HEK293 (cell line): ENCODE measurements around the gene LRRC66.

Experiments used
- CTCF ChIA-PET: fragments of 350-600 bp; formaldehyde crosslinking; extraction: SDS; loops from one replicate; lab custom pipeline; 2021; ENCODE audit warnings: antibody characterized with exemption; lab: Yijun Ruan, JAX
- POLR2A ChIA-PET: fragments of 300-600 bp; formaldehyde crosslinking; extraction: SDS; loops from one replicate; lab custom pipeline; 2020; ENCODE audit warnings: antibody characterized with exemption, inconsistent platforms; lab: Yijun Ruan, JAX
- H3K27ac ChIP-seq: fragments of 200-500 bp; sonication (Bioruptor generic); 2 replicates; pipeline ENCODE4 v1.5.1; 2014; ENCODE audit warnings: low read depth, low read length, control low read depth, inconsistent platforms; ENCODE audit errors: extremely low read depth
- H3K36me3 ChIP-seq, 2 experiments: fragments of 200-500 bp in 1 of 2; sonication (Bioruptor generic) in 1 of 2; 1 replicate in 1 of 2; 2 replicates in 1 of 2; pipeline ENCODE4 v1.5.1; 2014 to 2017; ENCODE audit warnings: inconsistent platforms in 2 of 2, low read length in 2 of 2; ENCODE audit not compliant: control insufficient read depth in 2 of 2, insufficient read depth in 1 of 2
- H3K4me1 ChIP-seq: fragments of 200-500 bp; sonication (Bioruptor generic); 2 replicates; pipeline ENCODE4 v1.5.1; 2014; ENCODE audit warnings: mild to moderate bottlenecking, low read length, inconsistent platforms; ENCODE audit not compliant: control insufficient read depth, insufficient read depth
- H3K4me3 ChIP-seq: 2 replicates; pipeline ENCODE4 v1.5.1; 2011; ENCODE audit warnings: low read depth, mild to moderate bottlenecking, control low read depth, low read length, moderate library complexity
- H3K9me3 ChIP-seq: fragments of 200-500 bp; sonication (Bioruptor generic); 2 replicates; pipeline ENCODE4 v1.5.1; 2014; ENCODE audit warnings: low read depth, low read length, inconsistent platforms; ENCODE audit not compliant: control insufficient read depth, insufficient read depth
- EGR2 ChIP-seq: fragments of 450-650 bp; formaldehyde crosslinking; IDR thresholded peaks from 2 replicates; pipeline ENCODE4 v1.5.1; 2016; ENCODE audit warnings: low read depth, missing biosample characterization, missing genetic modification characterization
- MZF1 ChIP-seq: fragments of 450-650 bp; formaldehyde crosslinking; IDR thresholded peaks from 2 replicates; pipeline ENCODE4 v1.5.1; 2017; ENCODE audit warnings: missing biosample characterization, missing genetic modification characterization, borderline replicate concordance
- SCRT2 ChIP-seq: fragments of 450-650 bp; formaldehyde crosslinking; IDR thresholded peaks from 2 replicates; pipeline ENCODE4 v1.5.1; 2016; ENCODE audit warnings: missing biosample characterization, missing genetic modification characterization
- ZBTB1 ChIP-seq: fragments of 450-650 bp; formaldehyde crosslinking; IDR thresholded peaks from 2 replicates; pipeline ENCODE4 v1.5.1; 2016; ENCODE audit warnings: missing biosample characterization, missing genetic modification characterization
- ZBTB7A ChIP-seq: fragments of 450-650 bp; formaldehyde crosslinking; IDR thresholded peaks from 2 replicates; pipeline ENCODE4 v1.5.1; 2016; ENCODE audit warnings: low read depth, missing biosample characterization, missing genetic modification characterization
- ZNF138 ChIP-seq: fragments of 450-650 bp; formaldehyde crosslinking; IDR thresholded peaks from 2 replicates; pipeline ENCODE4 v1.5.1; 2016; ENCODE audit warnings: missing biosample characterization, missing genetic modification characterization, borderline replicate concordance
- ZNF16 ChIP-seq: fragments of 450-650 bp; formaldehyde crosslinking; IDR thresholded peaks from 2 replicates; pipeline ENCODE4 v1.5.1; 2016; ENCODE audit warnings: low read depth, missing biosample characterization, missing genetic modification characterization
- ZNF184 ChIP-seq: fragments of 450-650 bp; IDR thresholded peaks from 2 replicates; pipeline ENCODE4 v1.5.1; 2018; ENCODE audit warnings: missing biosample characterization, mild to moderate bottlenecking, missing genetic modification characterization
- ZNF202 ChIP-seq: fragments of 450-650 bp; formaldehyde crosslinking; IDR thresholded peaks from 2 replicates; pipeline ENCODE4 v1.5.1; 2016; ENCODE audit warnings: missing biosample characterization, missing genetic modification characterization, borderline replicate concordance
- ZNF221 ChIP-seq: fragments of 450-650 bp; formaldehyde crosslinking; IDR thresholded peaks from 2 replicates; pipeline ENCODE4 v1.5.1; 2017; ENCODE audit warnings: missing biosample characterization, missing genetic modification characterization, borderline replicate concordance
- ZNF266 ChIP-seq: fragments of 450-650 bp; formaldehyde crosslinking; IDR thresholded peaks from 2 replicates; pipeline ENCODE4 v1.5.1; 2016; ENCODE audit warnings: missing biosample characterization, missing genetic modification characterization, low read depth
- ZNF302 ChIP-seq: fragments of 450-650 bp; formaldehyde crosslinking; IDR thresholded peaks from 2 replicates; pipeline ENCODE4 v1.5.1; 2016; ENCODE audit warnings: missing biosample characterization, missing genetic modification characterization, low read depth
- ZNF366 ChIP-seq: fragments of 450-650 bp; formaldehyde crosslinking; conservative IDR thresholded peaks from 2 replicates; pipeline ENCODE4 v1.5.1; 2016; ENCODE audit warnings: missing biosample characterization, missing genetic modification characterization
- ZNF404 ChIP-seq: fragments of 450-650 bp; formaldehyde crosslinking; IDR thresholded peaks from 2 replicates; pipeline ENCODE4 v1.5.1; 2017; ENCODE audit warnings: missing biosample characterization, missing genetic modification characterization
- ZNF555 ChIP-seq: fragments of 450-650 bp; formaldehyde crosslinking; conservative IDR thresholded peaks from 2 replicates; pipeline ENCODE4 v1.5.1; 2017; ENCODE audit warnings: missing biosample characterization, mild to moderate bottlenecking, missing genetic modification characterization, inconsistent platforms
- ZNF585B ChIP-seq: fragments of 450-650 bp; formaldehyde crosslinking; IDR thresholded peaks from 2 replicates; pipeline ENCODE4 v1.5.1; 2016; ENCODE audit warnings: missing biosample characterization, missing genetic modification characterization
- ZNF596 ChIP-seq: fragments of 450-650 bp; IDR thresholded peaks from 2 replicates; pipeline ENCODE4 v1.5.0; 2018; ENCODE audit warnings: missing biosample characterization, mild to moderate bottlenecking, missing genetic modification characterization, moderate library complexity
- ZNF623 ChIP-seq: fragments of 450-650 bp; formaldehyde crosslinking; IDR thresholded peaks from 2 replicates; pipeline ENCODE4 v1.5.1; 2016; ENCODE audit warnings: missing biosample characterization, missing genetic modification characterization
- ZNF629 ChIP-seq: fragments of 450-650 bp; formaldehyde crosslinking; IDR thresholded peaks from 2 replicates; pipeline ENCODE4 v1.5.1; 2017; ENCODE audit warnings: missing biosample characterization, missing genetic modification characterization
- ZNF660 ChIP-seq: fragments of 450-650 bp; IDR thresholded peaks from 2 replicates; pipeline ENCODE4 v1.5.1; 2018; ENCODE audit warnings: missing biosample characterization, mild to moderate bottlenecking, missing genetic modification characterization
- ZNF791 ChIP-seq: fragments of 450-650 bp; formaldehyde crosslinking; IDR thresholded peaks from 2 replicates; pipeline ENCODE4 v1.5.1; 2016; ENCODE audit warnings: missing biosample characterization, missing genetic modification characterization
- ZNF830 ChIP-seq: fragments of 450-650 bp; IDR thresholded peaks from 2 replicates; pipeline ENCODE4 v1.5.0; 2018; ENCODE audit warnings: missing biosample characterization, missing genetic modification characterization, low read depth, mild to moderate bottlenecking, moderate library complexity
- TF ChIP-seq, protein P1 (sequence below): fragments of 450-650 bp; formaldehyde crosslinking; conservative IDR thresholded peaks from 2 replicates; pipeline ENCODE4 v1.5.1; 2016; ENCODE audit warnings: low read depth, missing biosample characterization, missing genetic modification characterization
- TF ChIP-seq, protein P2 (sequence below): fragments of 450-650 bp; formaldehyde crosslinking; IDR thresholded peaks from 2 replicates; pipeline ENCODE4 v1.5.1; 2016; ENCODE audit warnings: missing biosample characterization, missing genetic modification characterization
- TF ChIP-seq, protein P3 (sequence below): fragments of 450-650 bp; formaldehyde crosslinking; IDR thresholded peaks from 2 replicates; pipeline ENCODE4 v1.5.1; 2016; ENCODE audit warnings: missing biosample characterization, missing genetic modification characterization

Gene LRRC66

DNA sequence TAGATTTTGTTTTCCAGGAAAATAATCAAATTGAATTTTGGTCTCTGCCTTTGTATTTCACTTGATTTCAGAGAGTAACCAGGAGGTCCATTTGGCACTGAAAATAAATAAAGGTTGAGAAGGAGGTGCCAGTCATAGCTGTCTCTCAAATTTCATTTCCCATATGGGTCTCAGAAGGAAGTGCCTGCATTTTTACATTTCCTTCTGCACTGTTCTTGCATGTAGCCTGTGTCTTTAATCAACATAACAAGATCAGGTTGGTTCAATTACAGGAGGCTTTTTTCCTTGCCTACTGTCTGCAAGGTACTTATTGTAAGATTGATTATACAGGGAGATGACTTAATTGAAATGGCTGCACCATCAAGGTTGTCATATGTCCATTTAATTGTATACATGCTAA lies 15.7 kb downstream of the LRRC66 start:
- Histone ChIP-seq H3K36me3 (peaks cover 0 to 5% of the 10 kb centered on the region in 2 experiments; a peak in 1 of 3 replicates), H3K9me3 (no peaks in the 10 kb centered on the region), H3K4me1 (no peaks in the 10 kb centered on the region), H3K27ac (no peak overlapping the region), H3K4me3 (no peak overlapping the region)
- TF ChIP-seq ZNF596 (tag by site-specific recombination) (no peak), ZNF585B (tag by site-specific recombination) (no peak)
- ChIA-PET POLR2A (no interaction called here), CTCF (no interaction called here)

DNA sequence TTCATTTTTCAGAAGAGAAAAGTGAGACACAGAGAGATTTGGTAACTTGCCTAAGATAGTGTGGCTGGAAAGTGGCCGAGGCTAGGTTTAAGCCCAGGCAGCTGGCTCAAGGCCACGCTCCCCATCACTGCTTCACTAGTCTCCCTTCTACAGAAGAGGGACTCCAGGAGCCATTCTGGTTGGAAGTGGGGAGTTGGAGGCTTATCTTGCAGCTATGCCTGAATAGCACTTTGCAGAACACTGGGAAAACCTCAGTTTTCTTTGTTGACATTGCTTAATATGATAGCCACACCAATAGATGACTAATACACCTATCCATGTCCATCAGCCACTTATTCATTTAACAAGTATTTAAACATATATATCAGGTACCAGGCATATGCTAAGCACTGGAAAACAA lies 18.5 kb downstream of the LRRC66 start:
- no peaks in the 10 kb centered on the region for H3K9me3 ChIP-seq
- no peaks in the 10 kb centered on the region for H3K4me1 ChIP-seq
- no peak for TF ChIP-seq ZNF660
- TF ChIP-seq ZNF623: no peak
- TF ChIP-seq MZF1: no peak
- TF ChIP-seq ZNF184: no peak
- TF ChIP-seq ZBTB7A (tag by site-specific recombination): no peak
- no peak for TF ChIP-seq ZNF791 (tag by site-specific recombination)
- TF ChIP-seq, protein P1, sequence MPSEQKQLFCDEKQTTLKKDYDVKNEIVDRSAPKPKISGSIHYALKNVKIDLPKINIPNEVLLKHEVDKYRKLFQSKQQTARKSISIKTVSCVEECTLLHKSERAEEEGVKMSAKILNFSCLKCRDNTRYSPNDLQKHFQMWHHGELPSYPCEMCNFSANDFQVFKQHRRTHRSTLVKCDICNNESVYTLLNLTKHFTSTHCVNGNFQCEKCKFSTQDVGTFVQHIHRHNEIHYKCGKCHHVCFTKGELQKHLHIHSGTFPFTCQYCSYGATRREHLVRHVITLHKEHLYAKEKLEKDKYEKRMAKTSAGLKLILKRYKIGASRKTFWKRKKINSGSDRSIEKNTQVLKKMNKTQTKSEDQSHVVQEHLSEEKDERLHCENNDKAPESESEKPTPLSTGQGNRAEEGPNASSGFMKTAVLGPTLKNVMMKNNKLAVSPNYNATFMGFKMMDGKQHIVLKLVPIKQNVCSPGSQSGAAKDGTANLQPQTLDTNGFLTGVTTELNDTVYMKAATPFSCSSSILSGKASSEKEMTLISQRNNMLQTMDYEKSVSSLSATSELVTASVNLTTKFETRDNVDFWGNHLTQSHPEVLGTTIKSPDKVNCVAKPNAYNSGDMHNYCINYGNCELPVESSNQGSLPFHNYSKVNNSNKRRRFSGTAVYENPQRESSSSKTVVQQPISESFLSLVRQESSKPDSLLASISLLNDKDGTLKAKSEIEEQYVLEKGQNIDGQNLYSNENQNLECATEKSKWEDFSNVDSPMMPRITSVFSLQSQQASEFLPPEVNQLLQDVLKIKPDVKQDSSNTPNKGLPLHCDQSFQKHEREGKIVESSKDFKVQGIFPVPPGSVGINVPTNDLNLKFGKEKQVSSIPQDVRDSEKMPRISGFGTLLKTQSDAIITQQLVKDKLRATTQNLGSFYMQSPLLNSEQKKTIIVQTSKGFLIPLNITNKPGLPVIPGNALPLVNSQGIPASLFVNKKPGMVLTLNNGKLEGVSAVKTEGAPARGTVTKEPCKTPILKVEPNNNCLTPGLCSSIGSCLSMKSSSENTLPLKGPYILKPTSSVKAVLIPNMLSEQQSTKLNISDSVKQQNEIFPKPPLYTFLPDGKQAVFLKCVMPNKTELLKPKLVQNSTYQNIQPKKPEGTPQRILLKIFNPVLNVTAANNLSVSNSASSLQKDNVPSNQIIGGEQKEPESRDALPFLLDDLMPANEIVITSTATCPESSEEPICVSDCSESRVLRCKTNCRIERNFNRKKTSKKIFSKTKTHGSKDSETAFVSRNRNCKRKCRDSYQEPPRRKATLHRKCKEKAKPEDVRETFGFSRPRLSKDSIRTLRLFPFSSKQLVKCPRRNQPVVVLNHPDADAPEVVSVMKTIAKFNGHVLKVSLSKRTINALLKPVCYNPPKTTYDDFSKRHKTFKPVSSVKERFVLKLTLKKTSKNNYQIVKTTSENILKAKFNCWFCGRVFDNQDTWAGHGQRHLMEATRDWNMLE (tag by site-specific recombination): no peak
- TF ChIP-seq ZNF555 (tag by site-specific recombination): no peak
- no peak for TF ChIP-seq ZNF302
- TF ChIP-seq, all 188 proteins: peak for 0
- Histone ChIP-seq H3K36me3 (peaks cover 0 to 5% of the 10 kb centered on the region in 2 experiments; a peak in 1 of 3 replicates), H3K27ac (no peak overlapping the region), H3K4me3 (no peak overlapping the region)
- CTCF ChIA-PET: no interaction called here
- POLR2A ChIA-PET: no interaction called here

GRCh38 chr4:51999250-51999649 lies 20.9 kb downstream of the LRRC66 start:
- Histone ChIP-seq H3K27ac (no peak overlapping the region), H3K4me3 (no peak overlapping the region), H3K4me1 (no peaks in the 10 kb centered on the region), H3K9me3 (no peaks in the 10 kb centered on the region), H3K36me3 (peaks cover 0 to 11% of the 10 kb centered on the region in 2 experiments; a peak in 1 of 3 replicates)
- CTCF ChIA-PET: interaction anchor here (0.7 kb wide), 1 partner anchor 1647 kb away, joined by 3 read pairs; no protein-coding TSS in a partner anchor
- POLR2A ChIA-PET: no interaction called here
- no peak for TF ChIP-seq ZNF366 (tag by site-specific recombination)
- no peak for TF ChIP-seq ZNF404 (tag by site-specific recombination)
- no peak for TF ChIP-seq ZNF202 (tag by site-specific recombination)
- no peak for TF ChIP-seq ZNF138 (tag by site-specific recombination)
- no peak for TF ChIP-seq SCRT2 (tag by site-specific recombination)
- TF ChIP-seq ZBTB1 (tag by site-specific recombination): no peak
- TF ChIP-seq ZNF266 (tag by site-specific recombination): no peak
- TF ChIP-seq, protein P2, sequence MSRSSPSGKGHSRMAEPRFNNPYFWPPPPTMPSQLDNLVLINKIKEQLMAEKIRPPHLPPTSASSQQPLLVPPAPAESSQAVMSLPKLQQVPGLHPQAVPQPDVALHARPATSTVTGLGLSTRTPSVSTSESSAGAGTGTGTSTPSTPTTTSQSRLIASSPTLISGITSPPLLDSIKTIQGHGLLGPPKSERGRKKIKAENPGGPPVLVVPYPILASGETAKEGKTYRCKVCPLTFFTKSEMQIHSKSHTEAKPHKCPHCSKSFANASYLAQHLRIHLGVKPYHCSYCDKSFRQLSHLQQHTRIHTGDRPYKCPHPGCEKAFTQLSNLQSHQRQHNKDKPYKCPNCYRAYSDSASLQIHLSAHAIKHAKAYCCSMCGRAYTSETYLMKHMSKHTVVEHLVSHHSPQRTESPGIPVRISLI (tag by site-specific recombination): no peak
- TF ChIP-seq ZNF660: no peak
- no peak for TF ChIP-seq ZNF629 (tag by site-specific recombination)
- TF ChIP-seq ZNF830 (tag by site-specific recombination): no peak
- no peak for TF ChIP-seq ZNF221 (tag by site-specific recombination)
- no peak for TF ChIP-seq ZNF16 (tag by site-specific recombination)
- TF ChIP-seq, protein P3, sequence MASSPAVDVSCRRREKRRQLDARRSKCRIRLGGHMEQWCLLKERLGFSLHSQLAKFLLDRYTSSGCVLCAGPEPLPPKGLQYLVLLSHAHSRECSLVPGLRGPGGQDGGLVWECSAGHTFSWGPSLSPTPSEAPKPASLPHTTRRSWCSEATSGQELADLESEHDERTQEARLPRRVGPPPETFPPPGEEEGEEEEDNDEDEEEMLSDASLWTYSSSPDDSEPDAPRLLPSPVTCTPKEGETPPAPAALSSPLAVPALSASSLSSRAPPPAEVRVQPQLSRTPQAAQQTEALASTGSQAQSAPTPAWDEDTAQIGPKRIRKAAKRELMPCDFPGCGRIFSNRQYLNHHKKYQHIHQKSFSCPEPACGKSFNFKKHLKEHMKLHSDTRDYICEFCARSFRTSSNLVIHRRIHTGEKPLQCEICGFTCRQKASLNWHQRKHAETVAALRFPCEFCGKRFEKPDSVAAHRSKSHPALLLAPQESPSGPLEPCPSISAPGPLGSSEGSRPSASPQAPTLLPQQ (tag by site-specific recombination): no peak
- TF ChIP-seq EGR2: no peak
